LNCaP clone FGC (cell line): ENCODE measurements around the gene CEMP1.

Source experiments
- DNase-seq: peaks from one replicate; pipeline ENCODE4 v3.0.0-alpha.2; 2011; ENCODE audit warnings: low read depth
- H3K4me3 ChIP-seq: 2 replicates; pipeline ENCODE4 v1.5.1; 2011; ENCODE audit warnings: mild to moderate bottlenecking, low read depth, low read length, control low read depth
- TF ChIP-seq, protein P1 (sequence below): IDR thresholded peaks from 2 replicates; pipeline ENCODE4 v1.5.1; 2012; ENCODE audit warnings: mild to moderate bottlenecking; ENCODE audit not compliant: control insufficient read depth, insufficient read depth; ENCODE audit errors: extremely low read depth

CEMP1 gene

DNA sequence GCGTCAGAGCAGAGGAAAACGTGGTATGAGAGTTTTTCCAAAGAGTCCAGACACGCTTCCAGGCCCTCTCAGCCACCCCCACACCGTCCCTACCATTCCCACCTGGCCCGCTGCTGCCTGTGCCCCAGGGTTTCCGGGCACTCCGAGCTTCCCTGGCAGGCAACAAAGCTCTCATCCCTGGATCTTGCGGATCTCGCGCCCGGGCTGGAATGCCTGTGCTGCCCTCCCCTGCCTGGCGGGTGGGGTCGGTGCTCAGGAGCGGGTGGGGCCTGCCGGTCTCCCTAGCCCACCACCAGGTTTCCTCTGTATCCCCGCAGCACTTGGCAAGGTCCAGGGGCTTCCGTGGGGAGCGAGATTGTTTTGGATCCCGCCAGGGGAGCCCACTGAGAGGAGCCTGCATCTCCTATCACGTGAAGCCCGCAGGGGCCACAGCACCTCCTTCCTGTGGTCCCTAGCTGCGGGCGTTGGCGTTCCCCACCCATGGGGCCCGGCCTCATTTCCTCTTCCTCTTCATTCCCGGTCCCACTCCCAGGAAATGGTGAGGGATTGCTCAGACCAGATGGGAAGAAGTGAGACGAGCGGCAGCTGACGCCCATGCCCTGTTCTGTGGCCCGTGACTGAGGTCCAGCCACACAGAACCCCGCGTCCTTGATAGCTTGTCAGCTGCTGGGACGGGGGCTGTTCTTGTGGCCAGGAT is 45.2 kb downstream of the CEMP1 start:
- no peak overlapping the region for H3K4me3 ChIP-seq
- DNase-seq = no peak
- TF ChIP-seq, protein P1, sequence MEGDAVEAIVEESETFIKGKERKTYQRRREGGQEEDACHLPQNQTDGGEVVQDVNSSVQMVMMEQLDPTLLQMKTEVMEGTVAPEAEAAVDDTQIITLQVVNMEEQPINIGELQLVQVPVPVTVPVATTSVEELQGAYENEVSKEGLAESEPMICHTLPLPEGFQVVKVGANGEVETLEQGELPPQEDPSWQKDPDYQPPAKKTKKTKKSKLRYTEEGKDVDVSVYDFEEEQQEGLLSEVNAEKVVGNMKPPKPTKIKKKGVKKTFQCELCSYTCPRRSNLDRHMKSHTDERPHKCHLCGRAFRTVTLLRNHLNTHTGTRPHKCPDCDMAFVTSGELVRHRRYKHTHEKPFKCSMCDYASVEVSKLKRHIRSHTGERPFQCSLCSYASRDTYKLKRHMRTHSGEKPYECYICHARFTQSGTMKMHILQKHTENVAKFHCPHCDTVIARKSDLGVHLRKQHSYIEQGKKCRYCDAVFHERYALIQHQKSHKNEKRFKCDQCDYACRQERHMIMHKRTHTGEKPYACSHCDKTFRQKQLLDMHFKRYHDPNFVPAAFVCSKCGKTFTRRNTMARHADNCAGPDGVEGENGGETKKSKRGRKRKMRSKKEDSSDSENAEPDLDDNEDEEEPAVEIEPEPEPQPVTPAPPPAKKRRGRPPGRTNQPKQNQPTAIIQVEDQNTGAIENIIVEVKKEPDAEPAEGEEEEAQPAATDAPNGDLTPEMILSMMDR = no peak

DNA sequence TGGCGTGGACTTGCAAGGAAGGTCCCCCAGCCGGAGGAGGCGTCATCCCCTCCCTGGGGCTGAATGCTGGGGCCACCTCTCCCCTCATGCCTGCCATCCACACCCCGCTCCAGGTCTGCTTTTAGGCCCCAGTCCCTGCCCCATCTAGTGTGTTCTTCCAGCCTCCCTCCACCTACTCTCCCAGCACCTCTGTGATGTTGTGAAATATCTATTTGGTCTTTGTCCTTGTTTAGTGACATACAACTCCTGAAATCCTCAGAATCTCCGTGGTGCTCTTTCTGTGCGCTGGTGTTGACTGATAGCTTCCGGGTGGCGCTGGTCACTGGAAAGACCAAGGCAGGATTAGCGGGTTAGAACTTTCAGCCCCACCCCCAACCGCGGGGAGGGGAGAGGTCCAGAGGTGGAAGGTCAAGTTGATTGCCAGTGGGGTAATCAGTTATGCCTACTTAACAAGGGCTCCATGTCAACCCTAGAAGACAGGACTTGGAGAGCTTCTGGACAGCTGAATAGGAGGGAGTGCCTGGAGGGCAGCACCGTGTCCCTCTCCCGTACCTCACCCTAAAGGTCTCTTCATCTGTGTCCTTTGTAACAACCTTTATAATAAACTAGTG is 46.2 kb downstream of the CEMP1 start:
- H3K4me3 ChIP-seq = no peak overlapping the region
- TF ChIP-seq, protein P1 = no peak
- DNase-seq = no peak

DNA sequence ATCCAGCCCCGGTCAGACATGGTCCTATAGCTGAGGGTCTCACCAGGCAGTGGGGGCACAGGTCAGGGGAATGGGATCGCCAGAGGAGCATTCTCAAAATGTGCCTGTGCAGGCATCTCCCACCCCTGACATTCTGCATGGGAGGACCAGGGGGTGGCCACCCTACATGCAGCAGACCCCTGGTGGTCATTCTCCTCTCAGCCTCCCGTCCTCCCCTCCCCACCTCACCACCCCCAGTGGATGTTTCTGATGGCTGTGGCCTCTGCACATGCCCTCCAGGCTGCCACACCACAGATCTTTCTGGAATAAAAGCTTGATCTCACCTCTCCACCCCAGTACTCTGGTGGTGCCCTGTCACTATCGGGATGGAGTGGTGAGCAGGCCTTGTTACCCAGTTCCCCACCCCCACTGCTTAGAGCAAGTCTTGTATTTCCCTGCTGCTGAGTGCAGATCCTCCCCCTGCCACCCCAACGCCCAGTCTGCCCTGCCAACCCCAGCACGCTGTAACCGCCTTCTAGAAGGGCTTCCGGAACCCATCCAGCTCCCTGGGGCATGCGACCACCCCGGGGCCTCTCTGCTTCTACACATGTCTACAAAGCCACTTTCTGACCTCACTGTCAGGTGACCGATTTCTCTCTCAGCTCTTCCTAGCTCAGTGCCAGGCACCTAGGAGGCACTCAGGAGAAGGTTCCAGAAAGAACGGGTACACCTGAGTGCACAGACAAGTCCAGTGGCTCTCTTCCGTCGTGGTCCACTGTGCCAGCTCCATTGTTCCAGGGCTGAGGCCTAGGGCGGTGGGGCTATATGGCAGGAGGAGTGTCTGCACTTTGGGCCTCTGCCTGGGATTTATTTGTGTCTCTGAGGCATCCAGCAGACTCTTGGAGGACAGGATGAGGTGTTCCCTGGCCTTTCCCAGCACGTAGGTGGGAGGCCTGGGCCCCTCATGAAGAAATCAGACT is 47.0 kb downstream of the CEMP1 start:
- TF ChIP-seq, protein P1 = no peak
- no peak for DNase-seq
- no peak overlapping the region for H3K4me3 ChIP-seq

DNA sequence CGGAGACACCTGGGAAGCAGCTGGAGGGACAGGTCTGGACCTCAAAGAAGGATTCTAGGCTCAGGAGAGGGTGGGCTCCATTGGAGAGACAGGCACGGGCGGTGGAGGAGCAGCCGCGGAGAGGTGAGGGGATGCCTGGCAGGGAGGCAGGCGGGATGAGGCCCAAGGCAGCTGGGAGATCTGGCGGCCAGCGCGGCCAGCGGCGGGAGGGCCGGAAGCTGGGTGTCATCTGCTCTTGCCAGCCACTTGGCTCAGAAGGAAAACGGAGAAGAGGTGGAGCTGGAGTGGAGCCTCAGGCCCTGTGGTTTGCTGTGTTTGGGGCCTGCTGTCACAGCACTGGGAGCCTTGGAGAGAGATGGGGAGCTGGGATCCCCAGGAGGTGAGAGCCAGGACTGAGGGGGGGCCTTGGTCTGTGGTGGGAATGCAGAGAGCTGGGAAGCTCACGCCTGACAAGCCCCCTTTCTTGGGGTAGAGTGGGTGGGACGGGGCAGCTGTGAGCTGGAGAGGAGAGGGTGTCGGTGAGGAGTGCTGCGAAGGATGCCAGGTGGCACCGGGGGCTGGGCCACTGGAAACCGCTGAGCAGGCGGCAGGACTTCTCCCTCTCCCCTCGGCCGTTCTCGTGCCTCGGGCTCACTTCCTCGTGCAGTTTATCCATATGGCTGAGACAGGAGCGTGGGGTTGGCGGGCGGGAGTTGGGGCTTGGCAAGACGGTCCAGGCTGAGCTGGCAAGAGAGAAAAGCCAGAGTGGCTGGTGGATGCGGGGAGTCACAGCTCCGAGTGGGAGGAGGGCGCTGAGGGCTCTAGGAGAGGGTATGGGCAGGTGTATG is 48.3 kb downstream of the CEMP1 start:
- no peak overlapping the region for H3K4me3 ChIP-seq
- no peak for DNase-seq
- TF ChIP-seq, protein P1 = no peak

DNA sequence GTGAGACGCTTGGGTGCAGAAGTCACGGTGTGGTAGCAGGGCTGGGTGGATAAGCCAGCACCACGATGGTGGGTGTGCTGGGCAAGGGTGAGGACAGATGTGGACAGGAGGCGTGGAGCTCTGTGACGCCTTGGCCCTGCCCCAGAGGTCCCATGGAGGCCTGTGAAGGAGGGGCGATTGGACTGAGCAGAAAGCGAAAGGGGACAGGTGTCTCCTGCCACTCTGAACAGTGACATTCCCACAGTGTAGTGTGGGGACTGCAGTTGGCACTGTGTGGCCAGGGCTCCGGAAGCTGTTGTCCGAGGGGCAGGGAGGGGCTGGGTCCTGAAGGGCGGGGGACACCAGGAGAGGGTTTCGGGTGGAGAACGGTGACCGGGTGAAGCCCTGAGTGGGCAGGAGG is 49.0 kb downstream of the CEMP1 start:
- TF ChIP-seq, protein P1 = no peak
- H3K4me3 ChIP-seq = no peak overlapping the region
- no peak for DNase-seq

DNA sequence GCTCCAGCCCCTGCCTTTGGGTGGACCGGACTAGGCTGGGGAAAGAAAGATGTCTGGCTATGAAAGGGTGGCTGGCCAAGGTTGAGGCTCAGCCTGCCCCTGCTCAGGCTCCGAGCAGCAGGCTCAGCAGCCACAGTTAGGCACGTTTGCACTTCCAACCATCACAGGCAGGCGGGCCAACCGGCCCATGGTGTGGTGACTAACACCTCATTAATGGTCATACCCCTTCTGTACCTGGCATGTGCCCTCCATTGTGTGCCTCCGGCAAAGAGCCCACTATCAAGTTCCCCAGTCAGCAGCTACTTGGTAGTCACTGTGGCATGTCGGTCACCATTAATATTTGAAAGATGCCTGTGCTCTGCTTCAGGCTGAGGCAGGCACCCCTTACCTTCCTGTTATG is 49.5 kb downstream of the CEMP1 start:
- DNase-seq = no peak
- TF ChIP-seq, protein P1 = no peak
- no peak overlapping the region for H3K4me3 ChIP-seq
